Thyroid gland (tissue), 4 donors: ENCODE data around the gene PTPRN2. TPM values are rescaled to one million over a fixed set of nuclear protein-coding genes. Genes with fewer than 3 reads are reported as not detected.

Experiments used
- DNase-seq, 2 donors: peaks; one replicate each; pipeline ENCODE4 v3.0.0-alpha.2; 2019
- H3K27ac ChIP-seq, 3 donors: fragments of 200-600 bp; sonication (generic); 1 replicate in 2 of 3; 2 replicates in 1 of 3; pipeline ENCODE4 v1.5.1; 2016 to 2019; ENCODE audit warnings: mild to moderate bottlenecking in 1 of 3, moderate library complexity in 1 of 3
- H3K27me3 ChIP-seq: fragments of 200-600 bp; sonication (generic); one replicate; pipeline ENCODE4 v1.5.1; 2019
- H3K36me3 ChIP-seq, 2 donors: fragments of 200-600 bp; sonication (generic); one replicate each; pipeline ENCODE4 v1.5.1; 2016 to 2019
- H3K4me1 ChIP-seq, 2 donors: fragments of 200-600 bp; sonication (generic); one replicate each; pipeline ENCODE4 v1.5.1; 2017 to 2019
- H3K4me3 ChIP-seq, 3 donors: fragments of 200-600 bp; sonication (generic); replicated peaks in 1 of 3; 1 replicate in 2 of 3; 2 replicates in 1 of 3; pipeline ENCODE4 v1.5.1; 2016; ENCODE audit warnings: mild to moderate bottlenecking in 1 of 3
- H3K9me3 ChIP-seq: fragments of 200-600 bp; sonication (generic); one replicate; pipeline ENCODE4 v1.5.1; 2017
- POLR2A ChIP-seq, 2 donors: fragments of 450-650 bp; IDR thresholded peaks; one replicate each; pipeline ENCODE4 v1.6.1; 2017; ENCODE audit warnings: antibody characterized with exemption in 2 of 2, mild to moderate bottlenecking in 2 of 2, moderate library complexity in 1 of 2
- WGBS, 2 donors: methylation state at CpG; one replicate each; pipeline ENCODE4 v1.1.5; 2017; 5-methylcytosine and 5-hydroxymethylcytosine counted together
- intact Hi-C: fragments of 100-400 bp; cut with DNase I; formaldehyde crosslinking; loops from one replicate; pipeline ENCODE4 v1.15.1; 2023
- total RNA-seq, 4 donors: library from RNA; depleted of rRNA; stranded (reverse); fragments of >200 nt; gene quantifications; one replicate each; pipeline ENCODE4 v1.2.3, GENCODE V29; 2016
- TF ChIP-seq, protein P1 (sequence below), 6 experiments: fragments of 200-600 bp in 3 of 6; fragments of 450-650 bp in 3 of 6; sonication (generic) in 3 of 6; IDR thresholded peaks; one replicate each; pipeline ENCODE4 v1.5.1; 2016 to 2019; ENCODE audit warnings: antibody characterized with exemption in 6 of 6, mild to moderate bottlenecking in 2 of 6, inconsistent platforms in 1 of 6, moderate library complexity in 1 of 6

The PTPRN2 gene
- total RNA-seq, 4 donors from 2014 or later: 4.2 to 9.9 (median 7.7) TPM

DNA sequence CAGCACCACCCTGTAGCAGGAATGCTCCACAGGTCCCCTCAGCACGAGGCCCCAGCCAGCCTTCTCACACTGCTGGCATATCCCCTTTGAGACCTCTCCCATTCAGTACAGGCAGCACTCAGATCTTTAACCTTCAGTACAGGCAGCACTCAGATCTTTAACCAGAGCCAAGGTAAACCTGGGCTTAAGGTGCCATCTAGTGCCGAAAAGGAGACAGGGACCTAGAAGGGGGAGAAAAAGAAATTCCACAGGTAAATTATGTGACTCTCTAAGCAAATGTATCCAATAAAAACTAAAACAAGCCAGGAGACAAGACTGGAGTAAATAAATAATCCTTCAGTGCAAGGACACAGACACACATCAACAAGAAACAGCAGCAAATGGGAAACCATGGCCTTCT lies 358.6 kb downstream of the PTPRN2 start:
- Histone ChIP-seq H3K9me3 (no peaks in the 10 kb centered on the region), H3K27ac (no peak overlapping the region), H3K4me1 (no peaks in the 10 kb centered on the region), H3K36me3 (no peaks in the 10 kb centered on the region), H3K27me3 (no peaks in the 10 kb centered on the region), H3K4me3 (no peak overlapping the region)
- WGBS, 2 donors: 41 to 49% methylated on average over 2 of the region's 2 CpGs
- intact Hi-C loops: no loop called here
- TF ChIP-seq, protein P1, sequence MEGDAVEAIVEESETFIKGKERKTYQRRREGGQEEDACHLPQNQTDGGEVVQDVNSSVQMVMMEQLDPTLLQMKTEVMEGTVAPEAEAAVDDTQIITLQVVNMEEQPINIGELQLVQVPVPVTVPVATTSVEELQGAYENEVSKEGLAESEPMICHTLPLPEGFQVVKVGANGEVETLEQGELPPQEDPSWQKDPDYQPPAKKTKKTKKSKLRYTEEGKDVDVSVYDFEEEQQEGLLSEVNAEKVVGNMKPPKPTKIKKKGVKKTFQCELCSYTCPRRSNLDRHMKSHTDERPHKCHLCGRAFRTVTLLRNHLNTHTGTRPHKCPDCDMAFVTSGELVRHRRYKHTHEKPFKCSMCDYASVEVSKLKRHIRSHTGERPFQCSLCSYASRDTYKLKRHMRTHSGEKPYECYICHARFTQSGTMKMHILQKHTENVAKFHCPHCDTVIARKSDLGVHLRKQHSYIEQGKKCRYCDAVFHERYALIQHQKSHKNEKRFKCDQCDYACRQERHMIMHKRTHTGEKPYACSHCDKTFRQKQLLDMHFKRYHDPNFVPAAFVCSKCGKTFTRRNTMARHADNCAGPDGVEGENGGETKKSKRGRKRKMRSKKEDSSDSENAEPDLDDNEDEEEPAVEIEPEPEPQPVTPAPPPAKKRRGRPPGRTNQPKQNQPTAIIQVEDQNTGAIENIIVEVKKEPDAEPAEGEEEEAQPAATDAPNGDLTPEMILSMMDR (IDR thresholded peaks at IDR 0.05): no peak
- no peak for TF ChIP-seq POLR2A (IDR thresholded peaks at IDR 0.05)
- no peak for DNase-seq

DNA sequence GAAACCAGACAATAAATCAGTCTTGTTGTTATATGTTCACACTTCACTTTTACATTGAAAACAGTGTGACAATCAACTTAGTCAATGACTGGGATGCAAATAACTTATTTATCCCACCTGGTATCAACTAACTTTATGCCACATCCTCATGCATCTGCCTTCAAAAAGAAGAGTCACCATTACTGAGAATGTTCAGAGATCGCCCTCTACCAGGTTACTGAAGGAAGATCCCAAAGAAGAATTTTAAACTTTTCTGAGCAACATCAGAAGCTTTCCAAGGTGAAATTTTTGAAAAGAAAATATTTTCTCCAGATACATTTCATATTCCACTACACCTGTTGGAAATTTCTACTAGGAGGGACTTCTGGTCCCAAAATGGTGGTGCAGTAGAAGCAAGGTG lies 359.5 kb downstream of the PTPRN2 start:
- H3K4me3 ChIP-seq: no peak overlapping the region
- no peaks in the 10 kb centered on the region for H3K9me3 ChIP-seq
- DNase-seq: no peak
- intact Hi-C loops: no loop called here
- TF ChIP-seq POLR2A (IDR thresholded peaks at IDR 0.05): no peak
- TF ChIP-seq, protein P1 (IDR thresholded peaks at IDR 0.05): no peak
- H3K27ac ChIP-seq: no peak overlapping the region
- no peaks in the 10 kb centered on the region for H3K4me1 ChIP-seq
- no peaks in the 10 kb centered on the region for H3K36me3 ChIP-seq
- WGBS, 2 donors: 71 to 77% methylated on average over 1 of the region's 1 CpG
- H3K27me3 ChIP-seq: no peaks in the 10 kb centered on the region

DNA sequence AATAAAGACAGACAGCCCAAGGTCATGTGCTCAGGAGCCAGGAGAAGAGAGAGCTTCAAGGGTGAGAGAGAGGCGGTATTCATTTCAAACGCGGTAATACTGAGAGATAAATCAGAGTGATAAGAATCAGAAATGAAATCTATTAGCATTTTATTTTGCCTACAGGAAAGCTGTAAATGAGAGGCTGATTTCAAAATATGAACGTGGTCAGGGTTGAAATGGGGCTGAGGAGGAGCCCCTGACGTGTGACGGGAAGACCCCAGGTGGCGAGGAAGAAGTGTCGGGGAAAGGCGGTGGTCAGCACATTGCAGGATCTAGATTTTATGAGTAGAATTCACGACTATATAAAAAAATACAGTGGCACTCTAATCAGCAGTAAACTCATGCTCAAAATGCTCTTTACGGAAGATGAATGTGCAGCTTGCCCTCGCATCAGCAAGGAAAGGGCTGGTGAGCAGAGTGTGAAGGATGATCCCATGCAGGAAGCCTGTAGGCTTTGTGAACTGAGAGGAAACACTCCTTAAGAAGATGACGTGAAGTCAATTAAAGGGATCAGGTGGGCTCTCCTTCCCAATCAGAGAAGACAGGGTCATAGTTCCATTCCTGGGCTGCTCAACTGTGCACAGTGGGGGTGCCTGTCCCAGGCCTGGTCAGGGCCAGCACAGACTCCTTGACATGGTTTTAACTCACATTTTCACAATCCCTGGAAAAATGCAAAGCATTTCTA lies 360.2 kb downstream of the PTPRN2 start:
- no peaks in the 10 kb centered on the region for H3K36me3 ChIP-seq
- TF ChIP-seq, protein P1 (IDR thresholded peaks at IDR 0.05): no peak
- TF ChIP-seq POLR2A (IDR thresholded peaks at IDR 0.05): no peak
- WGBS, 2 donors: 85 to 86% methylated on average over 12 to 13 of the region's 13 CpGs
- no peaks in the 10 kb centered on the region for H3K27me3 ChIP-seq
- no peaks in the 10 kb centered on the region for H3K9me3 ChIP-seq
- DNase-seq: no peak
- no peak overlapping the region for H3K27ac ChIP-seq
- no peak overlapping the region for H3K4me3 ChIP-seq
- intact Hi-C loops: no loop called here
- H3K4me1 ChIP-seq: no peaks in the 10 kb centered on the region

DNA sequence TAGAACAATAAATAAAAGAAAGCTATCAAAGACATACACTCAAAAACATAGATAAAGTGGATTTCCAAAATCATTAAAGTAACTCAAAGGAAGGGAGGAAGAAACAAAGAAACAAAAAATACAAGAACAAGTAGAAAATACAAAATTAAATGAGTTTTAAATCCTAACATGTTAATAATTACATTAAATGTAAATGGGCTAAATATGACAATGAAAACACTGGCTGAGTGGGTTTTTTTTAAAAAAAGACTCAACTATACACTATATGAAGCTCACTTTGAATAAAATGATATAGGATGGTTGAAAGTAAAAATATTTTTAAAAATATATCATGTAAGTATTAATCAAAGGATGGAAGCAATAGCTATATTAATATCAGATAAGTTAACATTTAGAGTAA lies 371.4 kb downstream of the PTPRN2 start:
- no peaks in the 10 kb centered on the region for H3K4me1 ChIP-seq
- H3K27me3 ChIP-seq: no peaks in the 10 kb centered on the region
- H3K4me3 ChIP-seq: no peak overlapping the region
- DNase-seq: no peak
- no peak overlapping the region for H3K27ac ChIP-seq
- intact Hi-C loops: no loop called here
- TF ChIP-seq, protein P1 (IDR thresholded peaks at IDR 0.05): no peak
- no peak for TF ChIP-seq POLR2A (IDR thresholded peaks at IDR 0.05)
- peaks cover 3% of the 10 kb centered on the region for H3K9me3 ChIP-seq
- H3K36me3 ChIP-seq: no peaks in the 10 kb centered on the region

DNA sequence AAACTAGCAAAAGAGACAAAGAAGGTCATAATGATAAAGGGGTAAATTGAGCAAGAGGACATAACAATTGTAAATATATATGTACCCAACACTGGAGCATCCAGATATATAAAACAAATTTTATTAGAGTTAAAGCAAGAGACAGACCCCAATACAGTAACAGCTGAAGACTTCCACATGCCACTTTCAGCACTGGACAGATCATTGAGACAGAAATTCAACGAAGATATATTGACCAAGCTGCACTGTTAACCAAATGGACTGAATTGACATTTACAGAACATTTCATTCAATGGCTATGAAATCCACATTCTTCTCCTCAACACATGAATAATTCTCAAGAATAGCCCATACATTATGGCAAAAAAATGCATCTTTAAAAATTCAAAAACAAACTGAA lies 378.2 kb downstream of the PTPRN2 start:
- Histone ChIP-seq H3K4me1 (no peaks in the 10 kb centered on the region), H3K27me3 (no peaks in the 10 kb centered on the region), H3K9me3 (no peaks in the 10 kb centered on the region), H3K36me3 (no peaks in the 10 kb centered on the region), H3K27ac (no peak overlapping the region), H3K4me3 (no peak overlapping the region)
- TF ChIP-seq, protein P1 (IDR thresholded peaks at IDR 0.05): no peak
- TF ChIP-seq POLR2A (IDR thresholded peaks at IDR 0.05): no peak
- DNase-seq: no peak
- intact Hi-C loops: no loop called here
- 71 to 79% methylated on average over 1 of the region's 1 CpG for WGBS, 2 donors
